SK-N-SH treated with all-trans-retinoic acid at 6 μM for 48 hours (cell line): ENCODE results near the gene AZIN2.

ENCODE experiments used
- ATAC-seq: fragments of 200-7000 bp; cut with Tn5 transposase; 3 replicates; pipeline ENCODE4 v1.9.1; 2020; ENCODE audit warnings: mild to moderate bottlenecking, moderate library complexity
- ARNTL ChIP-seq: fragments of 450-650 bp; formaldehyde crosslinking; IDR thresholded peaks from 2 replicates; pipeline ENCODE4 v1.5.0; 2020; ENCODE audit warnings: low read depth, mild to moderate bottlenecking, moderate library complexity, borderline replicate concordance
- BACH2 ChIP-seq: fragments of 250-450 bp; sonication (Bioruptor Pico); IDR thresholded peaks from 2 replicates; pipeline ENCODE4 v1.9.0; 2021; ENCODE audit warnings: mild to moderate bottlenecking, borderline replicate concordance
- CREB5 ChIP-seq: fragments of 250-450 bp; sonication (Bioruptor Pico); IDR thresholded peaks from 2 replicates; pipeline ENCODE4 v1.5.1; 2020; ENCODE audit warnings: low read depth, mild to moderate bottlenecking, moderate library complexity
- CSDC2 ChIP-seq: fragments of 250-450 bp; sonication (Bioruptor Pico); IDR thresholded peaks from 2 replicates; pipeline ENCODE4 v1.5.0; 2020; ENCODE audit warnings: mild to moderate bottlenecking, moderate library complexity
- CSRNP3 ChIP-seq: fragments of 250-450 bp; sonication (Bioruptor Pico); IDR thresholded peaks from 2 replicates; pipeline ENCODE4 v1.5.1; 2021; ENCODE audit warnings: mild to moderate bottlenecking, moderate library complexity
- ESRRG ChIP-seq: fragments of 250-450 bp; sonication (Bioruptor Pico); IDR thresholded peaks from 2 replicates; pipeline ENCODE4 v1.6.1; 2021; ENCODE audit warnings: mild to moderate bottlenecking
- GLIS3 ChIP-seq: fragments of 250-450 bp; sonication (Bioruptor Pico); IDR thresholded peaks from 2 replicates; pipeline ENCODE4 v1.5.0; 2020; ENCODE audit warnings: mild to moderate bottlenecking, moderate library complexity
- PATZ1 ChIP-seq: fragments of 250-450 bp; sonication (Bioruptor Pico); IDR thresholded peaks from 2 replicates; pipeline ENCODE4 v1.8.0; 2020; ENCODE audit warnings: mild to moderate bottlenecking, moderate library complexity, borderline replicate concordance
- POU6F1 ChIP-seq: fragments of 250-450 bp; sonication (Bioruptor Pico); IDR thresholded peaks from 2 replicates; pipeline ENCODE4 v1.8.0; 2021; ENCODE audit warnings: low read depth, mild to moderate bottlenecking, moderate library complexity, borderline replicate concordance
- PPARA ChIP-seq: fragments of 250-450 bp; sonication (Bioruptor Pico); IDR thresholded peaks from 2 replicates; pipeline ENCODE4 v1.5.0; 2020; ENCODE audit warnings: mild to moderate bottlenecking, borderline replicate concordance
- RARB ChIP-seq: fragments of 250-450 bp; sonication (Bioruptor Pico); IDR thresholded peaks from 2 replicates; pipeline ENCODE4 v1.8.0; 2021; ENCODE audit warnings: mild to moderate bottlenecking, moderate library complexity
- SNAI2 ChIP-seq: fragments of 250-450 bp; sonication (Bioruptor Pico); IDR thresholded peaks from 2 replicates; pipeline ENCODE4 v1.5.0; 2020; ENCODE audit warnings: mild to moderate bottlenecking, moderate library complexity
- TCF4 ChIP-seq: fragments of 250-450 bp; sonication (Bioruptor Pico); IDR thresholded peaks from 2 replicates; pipeline ENCODE4 v1.8.0; 2021; ENCODE audit warnings: mild to moderate bottlenecking, moderate library complexity, borderline replicate concordance
- TOX ChIP-seq: fragments of 250-450 bp; sonication (Bioruptor Pico); IDR thresholded peaks from 2 replicates; pipeline ENCODE4 v1.8.0; 2021; ENCODE audit warnings: mild to moderate bottlenecking, moderate library complexity, borderline replicate concordance
- TSHZ2 ChIP-seq: fragments of 250-450 bp; sonication (Bioruptor Pico); IDR thresholded peaks from 2 replicates; pipeline ENCODE4 v1.5.0; 2020; ENCODE audit warnings: mild to moderate bottlenecking, moderate library complexity
- ZC3H10 ChIP-seq: fragments of 250-450 bp; sonication (Bioruptor Pico); IDR thresholded peaks from 2 replicates; pipeline ENCODE4 v1.5.1; 2021; ENCODE audit warnings: mild to moderate bottlenecking, moderate library complexity
- ZFP3 ChIP-seq: fragments of 250-450 bp; sonication (Bioruptor Pico); IDR thresholded peaks from 2 replicates; pipeline ENCODE4 v1.5.0; 2020; ENCODE audit warnings: mild to moderate bottlenecking, moderate library complexity
- ZFP30 ChIP-seq: fragments of 450-650 bp; formaldehyde crosslinking; IDR thresholded peaks from 2 replicates; pipeline ENCODE4 v1.5.0; 2022; ENCODE audit warnings: mild to moderate bottlenecking, moderate library complexity
- ZNF565 ChIP-seq: fragments of 450-650 bp; formaldehyde crosslinking; conservative IDR thresholded peaks from 2 replicates; pipeline ENCODE4 v1.5.0; 2020; ENCODE audit warnings: low read depth, mild to moderate bottlenecking, moderate library complexity
- ZNF70 ChIP-seq: fragments of 450-650 bp; formaldehyde crosslinking; IDR thresholded peaks from 2 replicates; pipeline ENCODE4 v1.5.0; 2020; ENCODE audit warnings: mild to moderate bottlenecking, moderate library complexity
- ZNF8 ChIP-seq: fragments of 450-650 bp; formaldehyde crosslinking; IDR thresholded peaks from 2 replicates; pipeline ENCODE4 v1.5.0; 2020; ENCODE audit warnings: mild to moderate bottlenecking, moderate library complexity

Gene AZIN2

GRCh38 chr1:33096363-33097005 is 15.5 kb downstream of the AZIN2 start:
- no peak for TF ChIP-seq PPARA (CRISPR knock-in tag)
- TF ChIP-seq ESRRG, result no peak
- TF ChIP-seq ZNF8, result no peak
- no peak for TF ChIP-seq ZFP3 (CRISPR knock-in tag)
- no peak for TF ChIP-seq CSRNP3 (CRISPR knock-in tag)
- TF ChIP-seq ZNF565 (CRISPR knock-in tag), result no peak
- no peak for TF ChIP-seq CREB5 (CRISPR knock-in tag)
- ATAC-seq, result no peak

GRCh38 chr1:33097137-33097611 is 16.2 kb downstream of the AZIN2 start:
- TF ChIP-seq PATZ1 (CRISPR knock-in tag), result no peak
- TF ChIP-seq TSHZ2 (CRISPR knock-in tag), result no peak
- no peak for TF ChIP-seq ZNF70 (CRISPR knock-in tag)
- TF ChIP-seq BACH2, result no peak
- TF ChIP-seq CSRNP3 (CRISPR knock-in tag), result no peak
- no peak for TF ChIP-seq ZFP30 (CRISPR knock-in tag)
- TF ChIP-seq TOX (CRISPR knock-in tag), result no peak
- TF ChIP-seq TCF4 (CRISPR knock-in tag), result no peak
- no peak for TF ChIP-seq ZNF8
- TF ChIP-seq RARB, result no peak
- TF ChIP-seq SNAI2, result no peak
- TF ChIP-seq GLIS3, result no peak
- no peak for TF ChIP-seq CSDC2
- no peak for TF ChIP-seq ZFP3 (CRISPR knock-in tag)
- TF ChIP-seq POU6F1 (CRISPR knock-in tag), result no peak
- no peak for TF ChIP-seq ESRRG
- no peak for TF ChIP-seq ZC3H10 (CRISPR knock-in tag)
- TF ChIP-seq PPARA (CRISPR knock-in tag), result no peak
- no peak for TF ChIP-seq ARNTL (CRISPR knock-in tag)
- no peak for ATAC-seq
